CD4-positive, alpha-beta T cell treated with Interleukin-4 for 1 hour (primary cell): Measurements from ENCODE around the gene KRTAP22-2.

ENCODE experiments used
- DNase-seq, 2 donors: peaks; one replicate each; pipeline ENCODE4 v3.0.0-alpha.2; 2020 to 2022

KRTAP22-2 gene

DNA sequence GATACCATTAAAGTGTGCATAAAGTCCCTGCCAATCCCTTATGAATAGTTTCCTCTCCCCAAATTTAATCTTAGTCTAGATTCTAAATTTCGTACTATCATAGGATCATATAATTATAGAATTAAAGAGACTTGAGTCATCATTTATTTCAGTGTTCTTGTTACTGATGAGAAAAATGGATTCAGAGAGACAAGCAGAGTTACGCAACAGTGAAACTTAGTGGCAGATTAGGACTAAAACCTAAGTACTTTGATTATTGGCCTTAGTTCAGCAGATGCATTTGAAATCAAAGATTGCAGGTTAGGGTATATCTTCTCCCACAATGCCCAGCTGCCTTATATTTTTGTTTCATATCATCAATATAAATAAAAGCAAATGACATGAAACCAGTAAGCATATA is 28.2 kb downstream of the KRTAP22-2 start:
- no peak for DNase-seq

DNA sequence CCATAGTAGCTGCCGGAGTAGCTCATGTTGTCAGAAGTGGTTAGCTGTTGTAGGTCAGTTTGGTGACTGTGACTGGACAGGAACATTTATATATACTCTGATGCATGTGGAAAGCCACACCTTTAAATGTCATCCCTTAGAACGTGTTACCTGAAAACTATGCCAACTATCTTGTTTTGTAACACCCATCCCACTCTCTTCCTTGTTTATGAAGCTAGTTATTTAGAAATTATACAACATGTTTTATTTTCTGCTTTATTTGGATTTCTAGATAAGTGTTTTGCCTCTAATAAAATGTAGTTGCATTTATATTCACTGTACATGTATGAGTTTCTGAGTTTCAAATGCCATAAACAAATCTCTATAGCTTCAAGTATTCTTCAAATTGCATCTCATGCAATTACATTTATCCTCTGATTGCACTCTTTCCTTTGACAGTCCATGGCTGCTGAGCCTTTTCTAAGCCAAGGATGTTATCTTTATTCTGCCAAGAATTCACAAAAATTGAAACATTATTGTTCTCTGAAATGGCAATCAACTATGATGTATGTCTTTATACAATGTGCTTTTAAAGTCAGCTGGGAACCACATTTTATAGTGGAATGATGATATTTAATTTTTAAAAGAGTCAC is 28.8 kb downstream of the KRTAP22-2 start, which contains the start of gene KRTAP19-7:
Gene KRTAP19-7, minus strand, starts transcription at position 51 of the 632 bp plus-strand sequence. Its CDS starts 25 bp downstream, at position 26.
- no peak for DNase-seq

DNA sequence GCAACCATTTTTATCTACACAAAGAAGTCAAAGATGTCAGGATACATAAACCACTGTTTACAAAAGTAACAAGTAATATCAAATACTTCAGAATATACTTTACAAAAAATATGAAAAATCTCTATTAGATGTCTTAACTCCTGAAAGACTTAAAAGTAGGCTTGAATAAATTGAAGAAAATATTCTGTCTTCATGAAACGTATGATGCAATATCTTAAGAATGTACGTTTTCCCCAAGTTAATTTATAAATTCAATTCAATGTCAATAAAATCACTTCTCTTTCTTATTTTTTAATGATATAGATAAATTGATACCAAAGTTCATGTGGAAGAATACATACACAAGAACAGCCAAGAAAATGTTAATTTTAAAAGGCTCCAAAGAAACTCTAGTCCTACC is 35.1 kb downstream of the KRTAP22-2 start:
- no peak for DNase-seq

DNA sequence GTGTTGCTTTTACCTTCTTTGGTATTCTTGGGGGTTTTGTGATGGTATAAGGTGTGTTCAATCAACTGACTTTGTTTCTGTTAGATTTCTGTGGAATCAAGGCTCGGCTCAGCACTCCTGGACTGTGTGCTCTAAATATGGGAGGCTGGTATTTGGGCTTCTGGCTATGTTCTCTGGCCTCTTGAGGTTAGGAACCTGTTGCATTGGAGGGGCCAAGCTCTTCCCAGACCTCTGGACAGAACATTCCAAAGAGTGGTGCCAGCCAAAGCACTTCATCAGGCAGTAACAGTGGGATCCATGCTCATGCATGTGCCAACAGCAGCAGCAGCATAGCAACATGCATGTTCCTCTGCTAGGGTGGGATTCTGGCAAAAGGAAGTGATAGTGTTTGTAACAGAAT is 37.4 kb downstream of the KRTAP22-2 start:
- no peak for DNase-seq

DNA sequence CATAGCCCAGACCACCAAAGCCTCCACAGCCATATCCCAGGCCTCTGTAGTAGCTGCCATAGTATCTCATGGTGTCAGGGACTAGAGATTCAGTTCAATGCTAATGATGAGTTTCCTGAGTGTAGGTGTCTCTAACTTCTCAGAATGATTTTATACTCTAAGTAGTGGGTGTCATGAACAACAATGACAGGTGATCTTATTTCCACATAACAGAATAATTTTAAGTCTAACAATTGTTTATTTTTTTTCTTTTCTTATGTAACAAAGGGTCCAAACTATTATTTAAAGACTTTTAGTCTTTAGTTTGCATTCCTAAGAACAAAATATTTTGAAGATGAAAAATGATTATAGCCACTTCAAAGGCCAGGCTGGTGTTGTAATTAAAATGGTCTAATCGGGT is 48.4 kb downstream of the KRTAP22-2 start, which contains the start of gene KRTAP19-6:
Gene KRTAP19-6, minus strand, starts transcription at position 101 of the 400 bp plus-strand sequence. Its CDS starts 31 bp downstream, at position 70.
- no peak for DNase-seq
